Activated T-cell treated with anti-CD3 and anti-CD28 coated beads for 1 hour (primary cell): Measurements from ENCODE around the gene NPTXR.
A peak's percentile ranks its signal among the peaks of the same experiment; 100 is the strongest.

Experiments
- DNase-seq: peaks from one replicate; pipeline ENCODE4 v3.0.0-alpha.2; 2020; ENCODE audit warnings: low read depth

NPTXR gene

DNA sequence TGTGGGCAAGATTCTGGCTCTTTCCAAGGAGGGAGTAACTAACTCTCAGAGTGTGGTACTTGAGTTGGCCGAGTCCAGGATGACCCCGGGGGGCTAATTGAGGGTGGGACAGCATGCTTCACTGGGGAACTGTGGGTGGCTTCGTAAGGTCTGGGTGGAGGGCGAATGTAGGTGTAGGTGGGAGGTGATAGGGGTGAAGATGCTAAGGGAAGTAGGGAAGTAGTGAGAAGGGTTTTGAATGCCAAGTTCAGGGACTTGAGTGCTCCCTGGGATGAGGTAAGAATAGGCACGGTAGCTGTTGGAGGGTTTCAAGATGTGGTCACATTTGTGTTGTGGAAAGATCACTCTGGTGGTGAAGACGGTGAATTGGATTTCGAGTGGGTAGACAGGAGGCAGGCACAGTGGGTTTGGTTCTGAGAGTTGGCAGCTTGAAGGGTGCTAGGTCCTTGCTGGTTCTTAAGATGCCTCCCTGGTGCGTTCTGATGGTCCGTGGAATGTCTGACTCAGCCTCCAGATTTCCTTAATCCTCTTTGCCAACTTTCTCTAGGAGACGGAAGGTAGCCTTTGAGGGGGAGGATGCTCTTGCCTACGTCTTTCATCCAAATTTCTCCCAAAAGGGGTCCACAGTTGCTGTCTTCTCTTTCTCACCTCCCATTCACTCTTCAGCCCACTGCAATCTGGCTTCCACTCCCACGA lies 47.4 kb downstream of the NPTXR start:
- no peak for DNase-seq

GRCh38 chr22:38795569-38795968 lies 48.3 kb downstream of the NPTXR start:
- DNase-seq, result no peak

DNA sequence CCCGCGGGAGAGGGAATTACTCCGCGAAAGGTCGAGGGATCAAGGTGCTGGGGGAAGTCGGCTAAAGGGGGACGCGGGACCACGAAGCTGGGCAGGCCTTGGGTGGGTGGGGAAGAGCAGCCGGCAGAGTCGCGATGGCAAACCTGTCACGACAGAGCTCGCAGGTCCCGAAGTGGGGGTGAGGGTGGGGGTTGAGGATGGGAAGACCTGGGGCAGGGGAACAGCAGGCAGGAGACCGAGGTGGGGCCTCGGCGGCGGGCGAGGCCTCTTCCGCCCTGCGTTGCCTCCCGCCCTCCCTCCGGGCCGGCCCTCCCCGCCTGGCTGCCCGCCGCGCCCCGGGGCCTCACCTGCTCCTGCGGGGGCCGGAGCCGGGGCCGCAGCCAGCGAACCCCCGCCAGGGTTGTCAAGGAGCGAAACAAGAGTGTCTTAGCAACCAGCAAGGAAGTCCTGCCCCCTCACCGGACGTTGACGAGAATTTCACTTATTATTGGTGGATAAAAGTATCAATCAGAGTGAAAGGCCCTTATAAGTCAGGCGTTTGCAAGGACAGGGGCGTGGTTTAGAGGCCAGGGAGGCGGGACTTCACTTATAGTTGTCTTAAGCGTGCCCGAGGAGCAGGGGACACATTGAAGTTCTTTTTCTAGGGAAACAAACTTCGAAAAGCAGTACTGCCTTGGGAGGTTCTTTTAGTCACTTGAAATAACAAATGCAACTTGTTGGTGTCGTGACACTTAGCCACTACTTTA lies 49.9 kb downstream of the NPTXR start, which contains the start of gene DNAL4:
Gene DNAL4 (minus strand): TSS at position 423 of the 746 bp plus-strand sequence. CDS start 11,412 bp downstream, outside the sequence.
- peak; percentile 82 for DNase-seq

GRCh38 chr22:38793317-38793716 lies 50.5 kb downstream of the NPTXR start:
- DNase-seq, result no peak

GRCh38 chr22:38792833-38793232 lies 51.0 kb downstream of the NPTXR start:
- no peak for DNase-seq

DNA sequence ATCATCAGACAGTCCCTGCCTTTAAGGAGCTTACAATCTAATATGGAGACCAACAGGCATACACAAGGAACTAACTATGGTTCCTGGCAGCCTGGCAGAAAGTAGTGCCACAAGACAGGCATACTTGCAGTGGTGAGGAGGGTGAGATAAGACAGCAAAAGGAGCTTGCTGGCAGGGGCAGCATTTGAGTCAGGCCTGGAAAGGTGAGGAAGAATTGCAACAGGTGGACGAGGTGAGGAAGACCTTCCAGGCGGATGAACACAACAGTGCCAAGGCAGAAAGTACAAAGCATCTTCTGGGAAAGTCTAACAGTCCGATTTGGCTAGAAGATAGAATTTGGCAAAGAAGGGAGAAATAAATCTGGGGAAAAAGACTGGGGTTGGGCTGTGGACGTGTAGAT lies 54.2 kb downstream of the NPTXR start:
- DNase-seq, result no peak

- DNase-seq, result no peak
Observed at GRCh38 chr22:38788846-38789245, 55.0 kb downstream of the NPTXR start.

DNA sequence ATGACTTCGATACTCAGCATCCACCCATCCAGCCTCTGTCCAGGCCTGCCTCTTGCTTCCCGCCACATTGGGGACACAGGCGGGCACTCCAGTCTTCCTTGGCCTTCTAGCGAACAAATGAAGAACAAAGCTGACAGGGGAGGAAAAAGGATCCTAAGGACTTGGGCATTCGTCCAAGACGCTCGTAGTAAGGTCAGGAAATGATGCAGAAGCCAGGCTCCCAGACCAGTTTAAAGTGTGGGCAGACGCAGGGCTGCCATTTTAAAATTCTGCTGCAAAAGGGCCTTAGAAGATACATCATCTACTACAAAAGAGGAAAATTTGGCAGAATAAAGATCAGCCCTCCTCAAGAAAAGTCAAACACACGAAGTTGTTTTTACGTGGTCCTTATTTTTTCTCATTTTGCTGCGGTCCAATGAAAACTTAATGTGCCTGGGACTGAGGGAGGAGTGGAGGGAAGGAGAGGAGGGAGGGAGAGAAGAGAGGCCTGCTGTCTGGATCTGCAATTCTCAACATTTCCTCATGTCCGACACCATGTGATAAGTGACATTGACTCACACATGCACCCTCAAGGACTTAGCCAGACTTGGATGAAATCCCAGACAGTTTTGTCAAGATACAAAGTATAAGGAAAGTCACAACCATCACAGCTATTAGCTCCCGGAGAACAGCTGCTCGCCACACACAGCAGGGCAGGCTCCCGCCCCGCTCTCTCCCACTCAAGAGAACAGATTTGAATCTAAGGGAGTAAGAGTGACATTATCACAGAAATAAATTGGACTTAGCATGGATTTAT lies 55.6 kb downstream of the NPTXR start:
- no peak for DNase-seq

DNA sequence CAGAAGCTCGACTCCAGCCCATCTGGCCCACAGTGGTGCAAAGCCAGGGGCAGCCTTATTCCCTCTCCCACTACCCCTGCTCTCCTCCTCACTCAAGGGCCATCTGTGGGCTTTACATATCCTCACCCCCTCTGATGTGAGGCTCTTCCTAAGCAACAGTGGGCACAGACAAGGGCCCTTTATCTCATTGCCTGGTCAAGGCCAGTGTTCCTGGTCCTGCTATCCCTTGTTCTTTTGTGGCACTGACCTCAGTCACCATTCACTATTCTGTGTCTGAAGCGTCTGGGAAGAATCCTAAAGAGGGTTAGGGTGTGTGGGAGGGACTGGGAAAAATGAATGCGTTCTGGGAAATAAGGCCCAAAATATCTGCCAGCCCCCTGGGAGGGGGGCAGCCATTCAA lies 57.2 kb downstream of the NPTXR start:
- no peak for DNase-seq

DNA sequence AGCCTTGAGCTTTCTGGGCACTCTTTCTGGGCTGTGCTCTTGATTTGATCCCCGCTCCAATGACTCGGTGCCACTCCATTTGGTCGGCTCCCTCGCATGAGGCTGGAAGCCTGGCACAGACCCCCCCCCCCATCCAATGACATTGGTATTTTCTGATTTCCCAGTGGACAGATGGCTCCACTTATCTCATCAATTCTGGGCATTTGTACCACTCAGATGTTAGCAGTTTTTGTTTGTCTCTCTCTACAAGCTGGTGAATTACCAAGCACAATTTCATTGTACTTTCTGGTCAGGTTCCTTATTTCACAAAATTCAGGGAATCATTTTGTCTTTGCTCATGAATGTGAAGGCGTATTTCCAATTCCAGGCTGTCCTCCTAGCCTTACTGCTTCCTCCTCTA lies 59.0 kb downstream of the NPTXR start:
- DNase-seq, result no peak

DNA sequence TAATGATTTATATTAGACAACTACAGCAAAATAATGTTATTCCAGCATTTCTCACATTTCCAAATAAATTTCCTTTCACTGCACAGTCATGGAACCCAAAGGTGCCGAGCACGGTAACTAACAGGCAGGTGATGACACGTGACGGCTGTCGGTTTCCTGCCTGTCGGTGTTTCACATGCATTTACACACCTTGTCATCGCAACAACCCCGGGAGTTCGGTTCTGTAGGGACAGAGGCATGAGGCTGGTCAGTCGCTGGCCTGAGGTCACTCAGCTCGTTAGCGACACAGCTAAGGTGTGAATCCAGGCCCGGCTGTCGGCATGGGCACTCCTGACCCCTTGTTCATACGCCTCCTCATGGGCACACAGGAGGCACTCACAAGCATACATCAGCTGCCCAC lies 59.8 kb downstream of the NPTXR start:
- DNase-seq, result no peak

DNA sequence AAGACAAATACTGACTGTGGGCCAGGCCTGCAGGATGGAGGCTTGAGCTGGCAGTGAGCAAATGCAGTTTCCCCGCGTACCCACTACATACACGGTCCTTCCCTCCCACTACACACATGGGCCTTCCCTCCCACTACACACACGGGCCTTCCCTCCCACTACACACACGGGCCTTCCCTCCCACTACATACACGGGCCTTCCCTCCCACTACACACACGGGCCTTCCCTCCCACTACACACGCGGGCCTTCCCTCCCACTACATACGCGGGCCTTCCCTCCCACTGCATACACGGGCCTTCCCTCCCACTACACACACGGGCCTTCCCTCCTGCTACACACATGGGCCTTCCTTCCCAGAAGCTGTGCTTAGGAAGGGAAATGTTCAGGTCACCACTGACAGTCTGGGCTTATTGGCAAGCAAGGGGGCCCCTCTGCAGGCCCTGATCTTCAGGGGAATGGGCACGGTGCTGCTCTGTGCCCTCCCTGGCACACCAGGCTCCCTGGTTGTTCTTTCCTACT lies 60.7 kb downstream of the NPTXR start:
- DNase-seq, result no peak

GRCh38 chr22:38782402-38783094 lies 61.3 kb downstream of the NPTXR start:
- DNase-seq, result no peak

DNA sequence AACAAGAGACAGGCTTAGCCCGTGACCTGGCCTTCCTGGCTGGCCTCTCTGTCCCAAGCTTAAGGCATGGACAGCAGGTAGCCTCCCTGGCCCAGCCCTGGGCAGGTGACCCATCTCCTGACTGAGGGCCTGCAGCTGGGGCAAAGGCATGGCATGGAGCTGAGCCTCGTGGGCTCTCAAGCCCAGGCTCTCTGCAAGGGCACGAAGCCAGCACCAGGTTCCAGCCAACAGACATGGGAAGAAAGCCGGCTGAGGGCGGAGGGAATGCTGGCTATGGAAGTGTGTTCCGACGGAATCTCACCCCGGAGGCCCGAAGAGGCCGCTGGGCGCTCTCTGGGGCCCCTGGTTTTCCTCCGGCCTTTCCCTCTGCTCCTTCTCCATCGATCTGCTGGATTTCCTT lies 62.8 kb downstream of the NPTXR start:
- DNase-seq, result no peak

DNA sequence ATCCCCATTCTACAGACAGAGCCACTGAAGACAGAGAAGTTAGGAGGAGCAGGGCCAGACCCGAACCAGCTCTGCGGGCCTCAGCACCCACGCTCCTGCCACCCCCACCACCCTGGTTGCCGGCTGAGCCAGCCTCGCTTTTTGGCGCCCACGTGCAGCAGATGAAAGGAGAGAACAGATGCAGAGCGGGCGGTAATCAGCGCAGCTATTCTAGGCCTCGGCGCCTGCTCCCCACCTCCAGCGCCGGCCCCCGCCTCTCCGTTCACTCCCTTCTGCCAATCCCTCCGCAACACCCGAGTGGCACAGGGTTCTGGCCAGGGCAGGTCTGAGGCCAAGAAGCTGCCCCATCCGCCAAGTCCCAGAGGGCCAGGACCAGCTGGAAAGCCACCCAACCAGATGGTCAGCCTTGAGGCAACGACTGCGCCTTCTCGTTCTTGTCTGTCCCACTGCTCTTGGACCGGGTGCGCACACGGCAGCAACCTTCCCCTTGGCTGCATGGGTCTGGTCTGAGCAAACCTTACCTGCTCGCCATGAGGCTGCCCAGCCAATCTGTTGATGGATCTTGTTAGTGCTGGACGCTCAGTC lies 66.6 kb downstream of the NPTXR start:
- no peak for DNase-seq

DNA sequence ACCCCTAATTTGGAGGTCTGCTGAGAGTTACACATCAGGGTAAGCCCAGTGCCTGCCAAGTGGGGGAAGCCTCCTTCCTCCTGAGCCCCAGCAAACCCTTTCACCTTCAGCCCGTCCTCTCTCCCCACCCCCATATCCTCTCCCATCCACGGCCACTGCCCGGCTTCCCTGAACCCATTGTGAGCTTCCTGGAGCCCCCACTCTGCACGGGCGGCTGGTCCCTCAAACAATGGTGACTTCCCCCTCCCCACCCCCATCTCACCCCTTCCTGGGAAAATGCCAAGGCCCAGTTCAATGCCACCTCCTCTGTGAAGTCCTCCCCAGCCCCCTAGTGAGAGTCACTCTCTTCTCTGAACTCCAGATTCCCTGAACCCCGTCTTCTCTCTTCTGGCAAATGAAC lies 67.7 kb downstream of the NPTXR start:
- no peak for DNase-seq

DNA sequence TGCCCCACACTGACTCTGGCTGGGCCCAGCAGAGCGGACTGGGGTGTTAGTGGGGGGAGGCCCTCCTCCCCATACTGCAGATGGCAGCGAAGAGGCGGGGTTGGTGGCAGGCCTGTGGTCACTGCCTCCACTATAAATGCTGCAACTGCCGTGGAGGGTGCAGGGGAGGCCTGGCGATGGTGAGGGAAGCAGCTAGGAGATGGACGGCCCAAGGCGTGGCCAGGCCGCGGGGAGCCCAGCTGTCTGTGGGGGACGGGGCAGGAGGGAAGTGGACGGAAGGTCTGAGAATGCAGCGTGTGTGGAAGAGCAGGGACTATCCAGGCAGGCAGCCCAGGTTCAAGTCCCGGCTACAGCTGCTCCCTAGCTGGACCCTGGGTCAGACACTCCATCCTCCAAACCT lies 68.2 kb downstream of the NPTXR start:
- DNase-seq, result no peak

DNA sequence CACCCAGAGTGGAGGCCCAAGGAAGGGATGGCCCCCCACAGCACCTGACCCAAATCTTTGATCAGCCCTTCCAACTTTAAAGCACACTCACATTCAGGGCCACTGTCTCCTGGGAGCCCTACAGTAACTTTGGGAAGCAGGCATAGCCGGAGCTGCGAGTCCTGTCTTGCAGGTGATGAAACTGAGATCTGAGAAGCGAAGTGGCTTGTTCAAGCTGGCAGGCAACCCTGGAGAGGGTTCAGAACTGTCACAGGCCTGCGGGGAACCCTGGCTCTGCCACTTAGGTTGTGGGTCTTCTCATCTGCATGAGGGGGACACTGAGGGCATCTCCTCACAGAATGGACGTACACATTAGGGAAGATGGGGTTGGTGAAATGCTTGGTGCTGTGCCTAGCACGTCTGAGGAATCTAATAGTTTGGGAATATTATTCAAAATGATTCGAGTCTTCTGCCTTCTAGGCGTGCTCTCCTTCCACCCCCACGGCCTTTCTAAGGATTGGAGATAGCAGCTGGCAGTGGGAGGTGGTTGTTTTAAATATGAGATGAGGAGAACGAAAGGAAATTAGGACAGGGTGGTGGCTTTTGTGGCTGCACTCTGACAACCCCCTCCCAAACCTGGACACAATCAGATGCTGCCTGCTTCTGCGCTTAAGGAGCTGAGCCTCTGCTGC lies 69.2 kb downstream of the NPTXR start:
- DNase-seq, result no peak

DNA sequence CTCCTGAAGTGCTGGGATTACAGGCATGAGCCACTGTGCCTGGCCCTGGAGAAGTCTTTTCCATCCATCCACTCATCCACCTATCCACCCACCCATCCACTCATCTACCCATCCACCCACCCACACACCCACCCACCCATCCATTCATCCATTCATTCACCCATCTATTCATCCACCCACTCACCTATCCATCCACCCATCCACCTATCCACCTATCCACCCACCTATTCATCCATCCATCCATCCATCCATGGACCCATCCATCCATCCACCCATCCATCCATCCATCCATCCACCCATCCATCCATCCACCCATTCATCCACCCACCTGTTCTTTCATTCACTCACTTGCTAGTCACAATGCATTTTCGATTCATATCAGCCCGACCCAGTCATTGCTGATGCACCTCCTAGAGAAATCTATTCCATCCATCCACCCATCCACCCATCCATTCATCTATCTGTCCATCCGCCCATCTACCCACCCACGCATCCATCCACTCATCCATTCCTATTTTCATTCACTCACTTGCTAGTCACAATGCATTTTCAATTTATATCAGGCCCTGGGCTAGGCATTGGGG lies 70.4 kb downstream of the NPTXR start:
- no peak for DNase-seq

GRCh38 chr22:38772623-38772873 lies 71.3 kb downstream of the NPTXR start:
- no peak for DNase-seq
